NCI-H2081 treated with DMSO at 0.1 percent for 48 hours (cell line): ENCODE measurements around the gene MBD5.

Source experiments
- DNase-seq: peaks from one replicate; lab custom pipeline; 2025; lab: John Stamatoyannopoulos, UW

Gene MBD5

GRCh38 chr2:148303161-148303560 lies 282.3 kb downstream of the MBD5 start:
- no peak for DNase-seq

- DNase-seq = no peak
These were observed 284.6 kb downstream of the MBD5 start for GRCh38 chr2:148305476-148305875.

GRCh38 chr2:148306027-148306426 lies 285.1 kb downstream of the MBD5 start:
- no peak for DNase-seq

GRCh38 chr2:148317598-148317997 lies 296.7 kb downstream of the MBD5 start:
- DNase-seq = no peak

GRCh38 chr2:148338541-148338940 lies 317.6 kb downstream of the MBD5 start:
- DNase-seq = no peak

- no peak for DNase-seq
These were observed 321.2 kb downstream of the MBD5 start for GRCh38 chr2:148342086-148342485.

GRCh38 chr2:148350199-148350598 lies 329.3 kb downstream of the MBD5 start:
- no peak for DNase-seq

- DNase-seq = no peak
These were observed 330.7 kb downstream of the MBD5 start for GRCh38 chr2:148351437-148352143.

GRCh38 chr2:148358375-148358774 lies 337.5 kb downstream of the MBD5 start:
- no peak for DNase-seq

- no peak for DNase-seq
These were observed 339.8 kb downstream of the MBD5 start for GRCh38 chr2:148360662-148361061.

GRCh38 chr2:148362144-148362796 lies 341.4 kb downstream of the MBD5 start:
- DNase-seq = no peak

- no peak for DNase-seq
These were observed 354.3 kb downstream of the MBD5 start for GRCh38 chr2:148375214-148375613.

GRCh38 chr2:148391324-148391723 lies 370.4 kb downstream of the MBD5 start:
- no peak for DNase-seq

GRCh38 chr2:148402786-148403185 lies 381.9 kb downstream of the MBD5 start:
- no peak for DNase-seq

GRCh38 chr2:148410899-148411298 lies 390.0 kb downstream of the MBD5 start:
- no peak for DNase-seq

- DNase-seq = no peak
These were observed 395.4 kb downstream of the MBD5 start for GRCh38 chr2:148416248-148416647.

GRCh38 chr2:148430101-148430500 lies 409.2 kb downstream of the MBD5 start:
- DNase-seq = no peak

GRCh38 chr2:148447877-148448276 lies 427.0 kb downstream of the MBD5 start:
- no peak for DNase-seq

GRCh38 chr2:148450531-148450930 lies 429.6 kb downstream of the MBD5 start:
- DNase-seq = no peak

GRCh38 chr2:148451046-148451445 lies 430.2 kb downstream of the MBD5 start:
- DNase-seq = no peak

- DNase-seq = no peak
These were observed 434.9 kb downstream of the MBD5 start for GRCh38 chr2:148455791-148456190.

- DNase-seq = no peak
These were observed 437.3 kb downstream of the MBD5 start for GRCh38 chr2:148458171-148458570.

GRCh38 chr2:148459377-148459778 lies 438.5 kb downstream of the MBD5 start:
- no peak for DNase-seq

- no peak for DNase-seq
These were observed 441.0 kb downstream of the MBD5 start for GRCh38 chr2:148461876-148462275.
